ENCODE measurements around the gene ERICH6B.
"Not testable (repeated sequence)": the region's sequence is repeated elsewhere in the genome, so short reads cannot be mapped to it uniquely, and the experiment has no call there.

Gene ERICH6B

DNA sequence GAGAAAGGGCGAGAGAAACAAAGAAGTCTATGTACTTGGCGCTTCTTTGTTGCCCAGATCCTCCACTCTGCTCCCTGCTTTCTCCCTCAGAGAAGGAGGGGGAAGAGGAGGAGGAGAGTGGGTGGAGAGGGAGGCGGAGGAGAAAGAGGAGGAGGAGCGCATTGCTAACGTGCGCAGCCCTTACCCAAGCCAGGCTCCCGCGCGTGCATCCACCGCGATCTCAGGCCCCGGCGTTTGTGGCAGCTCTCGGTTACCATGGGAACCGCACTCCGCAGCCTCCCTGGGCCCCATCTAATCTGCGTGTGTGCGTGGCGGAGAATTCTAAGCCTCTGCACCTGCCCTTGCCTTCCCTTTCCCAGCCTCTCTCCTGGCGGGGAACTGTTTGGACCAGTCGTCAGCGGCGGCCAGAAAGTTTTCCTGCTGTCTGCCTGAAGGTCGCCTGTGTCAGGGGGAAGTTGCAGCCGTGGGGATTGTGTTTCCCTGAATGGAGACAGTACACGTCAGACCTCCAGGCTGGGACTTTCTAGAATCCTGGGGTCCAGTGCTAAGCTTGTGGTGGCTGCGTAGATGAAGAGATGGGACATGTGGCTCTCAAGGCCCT, at the start of gene ERICH6B:
Gene ERICH6B (minus strand): TSS at position 239 of the 601 bp plus-strand sequence. CDS start 18,734 bp downstream, outside the sequence.
- no peak for DNase-seq

GRCh38 chr13:45662903-45663302, 47.4 kb upstream of the ERICH6B start:
- DNase-seq, result not testable (repeated sequence)

GRCh38 chr13:45662162-45662561, 46.6 kb upstream of the ERICH6B start:
- no peak for DNase-seq

GRCh38 chr13:45660458-45660857, 44.9 kb upstream of the ERICH6B start:
- not testable (repeated sequence) for DNase-seq

DNA sequence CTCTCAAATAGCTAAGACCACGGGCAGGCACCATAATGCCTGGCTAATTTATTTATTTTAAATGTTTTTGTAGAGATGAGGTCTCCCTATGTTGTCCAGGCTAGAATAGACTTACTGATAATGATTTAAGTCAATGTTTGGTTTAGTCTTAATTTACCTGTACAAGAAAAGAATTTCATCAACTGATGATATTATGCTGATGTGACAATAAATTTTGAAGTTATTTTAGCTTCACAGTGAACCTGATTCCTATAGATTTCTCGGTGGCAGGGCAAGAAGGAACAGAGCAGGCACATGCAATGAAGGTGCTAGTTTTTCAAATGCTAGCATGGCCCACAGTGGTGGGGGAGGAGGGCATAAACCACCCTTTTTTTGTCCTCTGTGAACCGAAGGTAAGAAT, 44.0 kb upstream of the ERICH6B start:
- DNase-seq, result no peak

- no peak for DNase-seq
Measured at GRCh38 chr13:45658586-45659235, 43.2 kb upstream of the ERICH6B start.

DNA sequence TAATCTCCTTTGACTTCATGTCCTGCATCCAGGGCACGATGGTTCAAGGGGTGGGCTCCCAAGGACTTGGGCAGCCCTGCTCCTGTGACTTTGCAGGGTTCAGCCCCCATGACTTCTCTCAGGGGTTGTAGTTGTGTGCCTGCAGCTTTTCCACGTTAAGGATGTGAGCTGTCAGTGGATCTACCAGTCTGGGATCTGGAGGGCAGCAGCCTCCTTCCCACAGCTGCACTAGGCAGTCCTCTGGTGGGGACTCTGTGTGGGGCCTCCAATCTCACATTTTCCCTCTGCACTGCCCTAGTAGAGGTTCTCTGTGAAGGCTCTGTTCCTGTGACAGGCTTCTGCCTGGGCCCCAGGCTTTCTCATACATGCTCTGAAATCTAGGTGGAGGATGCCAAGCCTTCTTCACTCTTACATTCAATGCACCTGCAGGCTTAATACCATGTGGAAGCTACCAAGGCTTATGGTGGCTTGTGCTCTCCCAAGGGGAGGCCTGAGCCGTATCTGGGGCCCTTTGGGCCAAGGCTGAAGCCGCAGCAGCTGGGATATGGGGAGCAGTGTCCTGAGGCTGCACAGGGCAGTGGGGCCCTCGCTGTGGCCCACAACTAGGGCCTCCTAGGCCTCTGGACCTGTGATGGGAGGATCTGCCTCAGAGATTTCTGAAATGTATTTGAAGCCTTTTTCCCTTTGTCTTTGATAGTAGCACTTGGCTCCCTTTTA, 39.3 kb upstream of the ERICH6B start:
- DNase-seq, result no peak

DNA sequence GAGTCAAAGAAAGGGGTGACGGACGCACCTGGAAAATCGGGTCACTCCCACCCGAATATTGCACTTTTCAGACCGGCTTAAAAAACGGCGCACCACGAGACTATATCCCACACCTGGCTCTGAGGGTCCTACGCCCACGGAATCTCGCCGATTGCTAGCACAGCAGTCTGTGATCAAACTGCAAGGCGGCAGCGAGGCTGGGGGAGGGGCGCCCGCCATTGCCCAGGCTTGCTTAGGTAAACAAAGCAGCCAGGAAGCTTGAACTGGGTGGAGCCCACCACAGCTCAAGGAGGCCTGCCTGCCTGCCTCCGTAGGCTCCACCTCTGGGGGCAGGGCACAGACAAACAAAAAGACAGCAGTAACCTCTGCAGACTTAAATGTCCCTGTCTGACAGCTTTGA, 29.7 kb upstream of the ERICH6B start:
- DNase-seq, result not testable (repeated sequence)

DNA sequence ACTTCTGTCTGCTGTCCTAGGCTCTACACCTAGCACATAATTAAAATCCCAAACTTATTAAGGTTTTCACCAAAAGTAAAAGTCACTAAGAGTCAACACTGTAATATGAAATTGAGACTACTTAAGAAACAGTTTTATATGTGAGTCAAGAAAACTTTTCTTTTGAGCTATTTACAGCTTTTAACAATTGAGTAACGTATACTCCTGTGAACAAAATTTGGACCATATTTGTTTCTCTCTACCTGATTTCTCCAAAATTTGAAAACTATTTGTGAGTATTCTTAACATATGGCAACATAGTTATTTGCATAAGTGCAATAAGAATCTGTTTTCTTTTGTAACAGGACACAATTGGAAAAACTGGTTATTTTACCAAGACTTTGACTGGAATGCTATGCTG, 26.6 kb upstream of the ERICH6B start:
- not testable (repeated sequence) for DNase-seq

DNA sequence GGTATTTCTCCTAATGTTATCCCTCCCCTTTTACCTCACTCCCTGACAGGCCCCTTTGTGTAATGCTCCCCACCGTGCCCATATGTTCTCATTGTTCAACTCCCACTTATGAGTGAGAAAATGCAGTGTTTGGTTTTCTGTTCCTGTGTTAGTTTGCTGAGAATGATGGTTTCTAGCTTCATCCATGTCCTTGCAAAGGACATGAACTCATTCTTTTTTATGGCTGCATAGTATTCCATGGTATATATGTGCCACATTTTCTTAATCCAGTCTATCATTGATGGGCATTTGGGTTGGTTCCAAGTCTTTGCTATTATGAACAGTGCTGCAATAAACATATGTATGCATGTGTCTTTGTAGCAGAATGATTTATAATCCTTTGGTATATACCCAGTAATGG, 19.8 kb upstream of the ERICH6B start:
- DNase-seq, result not testable (repeated sequence)

- no peak for DNase-seq
Measured at GRCh38 chr13:45630791-45631190, 15.3 kb upstream of the ERICH6B start.

- no peak for DNase-seq
Measured at GRCh38 chr13:45629940-45630339, 14.4 kb upstream of the ERICH6B start.

DNA sequence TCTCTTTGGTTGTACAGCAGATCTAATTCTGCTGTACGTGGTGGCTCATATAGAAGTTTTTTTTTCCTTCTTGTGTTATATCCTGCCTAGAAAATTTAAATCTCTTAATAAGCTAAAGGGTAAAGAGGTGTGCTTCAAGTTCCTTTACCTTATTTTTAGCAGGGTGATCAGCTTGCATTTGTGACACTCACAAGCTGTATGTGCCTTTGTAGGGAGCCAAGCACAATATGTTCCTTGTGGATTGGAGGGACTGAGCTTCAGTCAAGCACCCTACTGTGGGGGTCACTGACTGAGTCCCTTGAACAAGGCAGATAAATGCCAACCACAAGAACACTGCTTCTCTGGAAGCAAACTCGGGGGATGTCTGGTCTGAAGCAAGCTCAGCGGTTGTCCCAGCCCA, 12.6 kb upstream of the ERICH6B start:
- no peak for DNase-seq

DNA sequence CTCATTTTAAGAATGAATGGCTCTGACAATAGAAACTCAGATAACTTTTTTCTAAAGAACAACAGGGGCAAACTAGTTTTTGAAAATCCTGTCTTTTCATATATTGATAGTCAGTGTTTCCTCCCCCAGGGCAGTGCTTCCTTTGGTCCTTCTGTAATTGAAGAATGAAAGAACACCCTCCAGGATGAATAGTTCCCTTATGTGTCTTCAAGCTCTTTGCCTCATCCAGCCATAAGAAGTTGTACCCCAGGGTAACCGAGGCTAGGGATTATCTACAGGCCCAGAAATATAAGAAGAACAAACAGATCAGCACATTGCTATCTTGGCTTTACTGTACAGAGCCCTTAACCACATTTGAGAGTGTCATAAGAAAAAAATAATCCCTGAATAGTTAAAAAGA, 12.1 kb upstream of the ERICH6B start:
- no peak for DNase-seq

DNA sequence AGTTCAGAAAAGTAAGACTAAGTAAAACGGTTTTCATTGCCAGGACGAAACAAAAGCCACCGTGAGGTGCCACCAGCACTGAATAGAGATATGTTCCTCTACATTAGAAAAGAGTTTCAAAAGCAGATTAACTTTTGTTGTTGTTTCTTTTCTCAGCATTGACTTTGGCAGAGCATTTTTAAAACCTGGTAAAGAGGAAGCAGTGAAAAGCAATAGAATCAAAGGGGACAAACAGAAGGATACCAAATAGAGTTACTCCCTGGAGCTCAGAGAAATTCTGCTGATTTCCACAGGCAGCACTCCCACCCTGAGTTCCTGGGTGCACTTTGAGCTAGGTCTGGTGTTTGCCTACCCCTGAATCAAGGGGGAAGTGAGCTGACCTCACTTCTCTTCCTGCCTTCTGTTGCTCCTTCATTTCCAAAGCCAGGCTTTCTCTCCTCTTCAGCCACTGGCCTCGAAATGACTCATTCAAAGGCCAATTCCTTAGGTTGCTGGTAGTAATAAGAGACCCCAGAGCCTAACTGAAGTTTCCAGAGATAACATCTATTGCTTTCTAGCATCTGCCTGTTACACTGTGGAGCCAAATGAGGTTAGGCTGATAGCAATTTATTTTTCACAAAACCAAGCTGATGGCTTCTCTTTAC, 11.3 kb upstream of the ERICH6B start:
- no peak for DNase-seq

DNA sequence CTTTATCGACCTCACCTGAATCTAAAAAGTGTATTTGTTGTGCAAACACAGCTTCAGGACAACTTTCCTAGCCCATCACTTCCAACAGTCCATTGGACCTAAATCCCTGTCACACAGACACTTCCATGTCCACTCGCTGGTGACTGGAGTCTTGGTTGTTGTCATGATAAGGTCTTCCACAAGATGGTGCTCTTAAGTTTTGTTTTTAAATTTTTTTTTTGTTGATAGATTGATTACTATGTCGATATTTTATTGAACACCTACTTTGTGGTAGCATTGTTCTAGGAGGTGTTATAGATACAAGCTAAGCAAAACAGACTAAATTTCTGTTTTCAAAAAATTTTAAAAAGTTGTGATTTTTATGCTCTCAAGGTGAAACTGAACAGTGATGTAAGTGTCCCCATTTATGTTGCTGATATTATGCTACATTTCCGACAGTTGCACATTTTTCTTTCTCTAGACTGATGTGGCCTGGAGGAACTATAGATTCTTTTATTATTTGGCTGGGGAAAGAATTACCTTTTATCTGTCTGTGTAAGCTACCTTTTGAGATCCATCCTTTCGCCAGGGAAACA, 8.1 kb upstream of the ERICH6B start:
- no peak for DNase-seq

GRCh38 chr13:45621950-45622349, 6.4 kb upstream of the ERICH6B start:
- DNase-seq, result no peak

- no peak for DNase-seq
Measured at GRCh38 chr13:45607931-45608330, 7.6 kb downstream of the ERICH6B start.

DNA sequence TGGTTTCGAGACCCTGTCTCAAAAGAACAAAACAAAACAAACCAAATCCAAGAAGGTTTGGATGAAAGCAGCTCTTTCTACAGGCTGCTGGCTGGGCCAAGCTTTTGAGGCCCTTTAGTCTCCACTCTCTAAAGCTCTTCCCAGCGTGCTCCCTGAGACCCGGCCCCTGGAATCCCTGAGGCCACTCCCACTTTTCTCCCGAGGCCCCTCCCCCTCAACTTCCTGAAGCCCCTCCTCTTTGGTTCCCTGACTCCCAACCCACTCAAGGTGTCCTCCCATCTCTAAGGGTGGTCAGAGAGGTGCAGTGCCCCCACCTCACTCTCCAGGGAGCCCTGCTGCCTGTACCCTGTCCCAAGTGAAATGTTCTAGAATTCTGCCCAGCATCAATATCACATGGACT, 10.6 kb downstream of the ERICH6B start:
- DNase-seq, result no peak

- DNase-seq, result no peak
Measured at GRCh38 chr13:45603338-45603737, 12.2 kb downstream of the ERICH6B start.

DNA sequence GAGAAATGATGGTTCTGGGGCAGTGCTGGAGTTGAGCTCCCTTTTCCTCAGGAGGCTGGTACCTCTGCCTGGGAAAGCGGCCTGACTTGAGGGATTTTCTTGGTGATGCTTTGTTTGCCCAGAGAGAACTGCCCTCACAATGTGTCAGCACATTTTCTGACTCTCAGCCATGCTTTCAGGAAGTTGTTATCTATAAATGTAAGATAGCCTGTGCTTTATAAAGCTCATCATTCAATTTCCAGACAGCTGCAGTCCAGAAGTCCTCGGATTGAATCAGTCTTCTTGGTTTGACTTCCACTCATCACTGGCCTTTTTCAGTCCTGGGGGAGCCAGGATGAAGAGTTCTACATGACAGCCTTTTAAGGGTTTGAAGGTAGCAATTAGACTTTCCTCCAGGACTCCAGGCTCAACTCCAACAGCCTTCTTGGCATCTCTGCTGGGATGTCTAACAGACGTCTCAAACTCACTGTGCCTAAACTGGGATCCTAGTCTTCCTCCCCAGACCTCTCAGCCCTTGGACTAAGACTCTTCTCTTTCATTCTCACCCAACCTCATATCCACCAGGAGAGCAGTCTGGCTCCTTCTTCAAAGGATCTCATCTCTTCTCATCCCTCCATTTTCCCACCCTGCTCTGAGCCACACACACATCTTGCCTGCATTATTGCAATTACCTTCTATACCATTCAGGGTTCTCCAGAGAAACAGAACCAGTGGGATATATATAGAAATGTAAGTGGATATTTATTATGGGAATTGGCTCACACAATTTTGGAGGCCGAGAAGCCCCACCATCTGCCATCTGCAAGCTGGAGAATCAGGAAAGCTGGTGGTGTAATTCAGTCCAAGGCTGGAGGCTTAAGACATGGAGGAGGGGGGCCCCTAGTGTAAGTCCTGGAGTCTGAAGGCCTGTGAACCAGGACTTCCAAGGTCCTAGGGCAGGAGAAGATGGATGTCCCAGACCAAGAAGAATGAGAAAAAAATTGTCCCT, 13.1 kb downstream of the ERICH6B start:
- DNase-seq, result no peak

GRCh38 chr13:45601680-45602079, 13.9 kb downstream of the ERICH6B start:
- DNase-seq, result no peak

Measured in stimulated activated CD4-positive, alpha-beta T cell treated with anti-CD3 and anti-CD28 coated beads, Interleukin-4, amount 100 ng/mL, for 4 hours (primary cell).